Fibroblast of lung (primary cell): ENCODE measurements around the gene KIAA0040. TPM values are rescaled to one million over a fixed set of nuclear protein-coding genes. Genes with fewer than 3 reads are reported as not detected.

Experiments used
- DNase-seq, 2 donors: peaks; one replicate each; pipeline versions ENCODE4 v3.0.0 to v3.0.0-alpha.2; 2010; ENCODE audit warnings: low read depth in 2 of 2
- H2AFZ ChIP-seq: 2 replicates; pipeline ENCODE4 v1.5.1; 2012; ENCODE audit warnings: low read length, control low read depth, inconsistent platforms
- H3K27ac ChIP-seq: 2 replicates; pipeline ENCODE4 v1.5.1; 2011; ENCODE audit warnings: low read length, control low read depth; ENCODE audit not compliant: insufficient read depth
- H3K27me3 ChIP-seq: 2 replicates; pipeline ENCODE4 v1.5.1; 2011; ENCODE audit warnings: mild to moderate bottlenecking, low read length; ENCODE audit not compliant: control insufficient read depth, insufficient read depth
- H3K36me3 ChIP-seq: 2 replicates; pipeline ENCODE4 v1.5.1; 2011; ENCODE audit warnings: low read length; ENCODE audit not compliant: control insufficient read depth, insufficient read depth
- H3K4me1 ChIP-seq: 2 replicates; pipeline ENCODE4 v1.5.1; 2011; ENCODE audit warnings: low read length; ENCODE audit not compliant: control insufficient read depth, insufficient read depth; ENCODE audit errors: extremely low read depth
- H3K4me2 ChIP-seq: 2 replicates; pipeline ENCODE4 v1.5.1; 2011; ENCODE audit warnings: low read length, control low read depth; ENCODE audit not compliant: insufficient read depth; ENCODE audit errors: extremely low read depth
- H3K4me3 ChIP-seq, 4 experiments: fragments of 200-600 bp in 1 of 4; sonication (generic) in 1 of 4; replicated peaks in 1 of 4; 2 replicates each; pipeline ENCODE4 v1.5.1; 2011 to 2016; ENCODE audit warnings: low read length in 4 of 4, low read depth in 3 of 4, mild to moderate bottlenecking in 3 of 4, control low read depth in 2 of 4, inconsistent platforms in 1 of 4, mixed read lengths in 1 of 4; ENCODE audit not compliant: insufficient read depth in 1 of 4; ENCODE audit errors: control extremely low read depth in 1 of 4
- H3K79me2 ChIP-seq: 2 replicates; pipeline ENCODE4 v1.5.1; 2012; ENCODE audit warnings: mild to moderate bottlenecking, low read length, inconsistent platforms; ENCODE audit not compliant: control insufficient read depth, insufficient read depth
- H3K9ac ChIP-seq: 2 replicates; pipeline ENCODE4 v1.5.1; 2011; ENCODE audit warnings: mild to moderate bottlenecking, low read length, control low read depth; ENCODE audit not compliant: insufficient read depth
- H3K9me3 ChIP-seq: 2 replicates; pipeline ENCODE4 v1.5.1; 2012; ENCODE audit warnings: low read depth, low read length; ENCODE audit not compliant: control insufficient read depth, insufficient read depth
- H4K20me1 ChIP-seq: 2 replicates; pipeline ENCODE4 v1.5.1; 2011; ENCODE audit warnings: low read length; ENCODE audit not compliant: control insufficient read depth, insufficient read depth; ENCODE audit errors: extremely low read depth
- CTCF ChIP-seq, 2 donors: IDR thresholded peaks in 1 of 2; conservative IDR thresholded peaks in 1 of 2; 1 replicate in 1 of 2; 2 replicates in 1 of 2; pipeline ENCODE4 v1.5.1; 2011 to 2012; ENCODE audit warnings: low read length in 2 of 2, control low read depth in 1 of 2, inconsistent platforms in 1 of 2, low read depth in 1 of 2, mild to moderate bottlenecking in 1 of 2
- EZH2 ChIP-seq: IDR thresholded peaks from 2 replicates; pipeline ENCODE4 v1.5.1; 2012; ENCODE audit warnings: low read length, control low read depth, mild to moderate bottlenecking; ENCODE audit errors: missing control alignments
- polyA plus RNA-seq, 2 donors: library from polyadenylated mRNA; depleted of rRNA in 1 of 2; stranded (reverse) in 1 of 2; unstranded in 1 of 2; fragments of >200 nt; gene quantifications; 2 replicates each; pipeline ENCODE4 v1.2.1, GENCODE V29; 2011 to 2012; ENCODE audit warnings: missing spikeins in 1 of 2
- total RNA-seq: library from RNA; depleted of rRNA; stranded (reverse); fragments of >200 nt; gene quantifications from 2 replicates; pipeline ENCODE4 v1.2.1, GENCODE V29; 2014

KIAA0040 gene
- total and polyA plus RNA-seq, 2 donors (not counting 1 experiment from before 2014, with no cell fraction given), result 0.17 to 24.7 TPM

- H3K4me1 ChIP-seq, result no peaks in the 10 kb centered on the region
- H3K36me3 ChIP-seq, result no peaks in the 10 kb centered on the region
- no peak for DNase-seq
- no peak overlapping the region for H3K9ac ChIP-seq
- TF ChIP-seq CTCF (conservative IDR thresholded peaks at IDR 0.05 in 1 of 2, IDR thresholded peaks at IDR 0.05 in 1 of 2; ENCODE audit: low read depth in 1 of 2, low read length in 2 of 2) (no peak), EZH2 (no peak)
- no peaks in the 10 kb centered on the region for H3K9me3 ChIP-seq
- no peak overlapping the region for H2AFZ ChIP-seq
- H4K20me1 ChIP-seq, result no peaks in the 10 kb centered on the region
- H3K27me3 ChIP-seq, result no peaks in the 10 kb centered on the region
- H3K27ac ChIP-seq, result no peak overlapping the region
- H3K4me2 ChIP-seq, result no peak overlapping the region
- no peak overlapping the region for H3K4me3 ChIP-seq
- no peaks in the 10 kb centered on the region for H3K79me2 ChIP-seq
These were observed 19.1 kb upstream of the KIAA0040 start for GRCh38 chr1:175211656-175212055.

GRCh38 chr1:175210744-175211143 lies 18.2 kb upstream of the KIAA0040 start:
- Histone ChIP-seq H3K36me3 (no peaks in the 10 kb centered on the region), H3K27ac (no peak overlapping the region), H2AFZ (no peak overlapping the region), H3K4me1 (no peaks in the 10 kb centered on the region), H4K20me1 (no peaks in the 10 kb centered on the region), H3K9me3 (no peaks in the 10 kb centered on the region), H3K4me3 (no peak overlapping the region), H3K27me3 (no peaks in the 10 kb centered on the region), H3K79me2 (no peaks in the 10 kb centered on the region), H3K9ac (no peak overlapping the region), H3K4me2 (no peak overlapping the region)
- no peak for TF ChIP-seq EZH2
- no peak for TF ChIP-seq CTCF (conservative IDR thresholded peaks at IDR 0.05 in 1 of 2, IDR thresholded peaks at IDR 0.05 in 1 of 2; ENCODE audit: low read depth in 1 of 2, low read length in 2 of 2)
- DNase-seq, result no peak

GRCh38 chr1:175209493-175209921 lies 16.9 kb upstream of the KIAA0040 start:
- Histone ChIP-seq H3K36me3 (no peaks in the 10 kb centered on the region), H3K9ac (no peak overlapping the region), H3K27me3 (no peaks in the 10 kb centered on the region), H4K20me1 (no peaks in the 10 kb centered on the region), H2AFZ (no peak overlapping the region), H3K4me2 (no peak overlapping the region), H3K79me2 (no peaks in the 10 kb centered on the region), H3K4me3 (no peak overlapping the region), H3K9me3 (no peaks in the 10 kb centered on the region), H3K27ac (no peak overlapping the region), H3K4me1 (no peaks in the 10 kb centered on the region)
- TF ChIP-seq EZH2, result no peak
- TF ChIP-seq CTCF (conservative IDR thresholded peaks at IDR 0.05 in 1 of 2, IDR thresholded peaks at IDR 0.05 in 1 of 2; ENCODE audit: low read depth in 1 of 2, low read length in 2 of 2), result no peak
- no peak for DNase-seq
